Ishikawa (cell line): ENCODE data around the gene COL23A1.

Experiments
- CEBPB ChIP-seq: IDR thresholded peaks from 2 replicates; pipeline ENCODE4 v1.6.1; 2012
- CREB1 ChIP-seq: IDR thresholded peaks from 2 replicates; pipeline ENCODE4 v1.6.1; 2012; ENCODE audit warnings: low read depth
- EGR1 ChIP-seq: IDR thresholded peaks from 2 replicates; pipeline ENCODE4 v1.6.1; 2012
- EP300 ChIP-seq: IDR thresholded peaks from 2 replicates; pipeline ENCODE4 v1.6.1; 2012; ENCODE audit warnings: borderline replicate concordance
- FOXM1 ChIP-seq: IDR thresholded peaks from 2 replicates; pipeline ENCODE4 v1.6.1; 2012; ENCODE audit warnings: low read depth, borderline replicate concordance
- MAX ChIP-seq: IDR thresholded peaks from 2 replicates; pipeline ENCODE4 v1.6.1; 2012
- NFIC ChIP-seq: IDR thresholded peaks from 2 replicates; pipeline ENCODE4 v1.6.1; 2012
- RAD21 ChIP-seq: IDR thresholded peaks from 2 replicates; pipeline ENCODE4 v1.6.1; 2012; ENCODE audit warnings: low read depth
- TAF1 ChIP-seq: IDR thresholded peaks from 2 replicates; pipeline ENCODE4 v1.6.1; 2012; ENCODE audit warnings: low read depth, mild to moderate bottlenecking
- TCF12 ChIP-seq: IDR thresholded peaks from 2 replicates; pipeline ENCODE4 v1.6.1; 2012; ENCODE audit warnings: low read depth
- TEAD4 ChIP-seq: IDR thresholded peaks from 2 replicates; pipeline ENCODE4 v1.6.1; 2012
- YY1 ChIP-seq: IDR thresholded peaks from 2 replicates; pipeline ENCODE4 v1.6.1; 2012; ENCODE audit warnings: low read depth
- ZBTB7A ChIP-seq: IDR thresholded peaks from 2 replicates; pipeline ENCODE4 v1.6.1; 2012; ENCODE audit warnings: low read depth
- TF ChIP-seq, protein P1 (sequence below): IDR thresholded peaks from 2 replicates; pipeline ENCODE4 v1.6.1; 2012; ENCODE audit warnings: low read depth, mild to moderate bottlenecking
- TF ChIP-seq, protein P2 (sequence below): IDR thresholded peaks from 2 replicates; pipeline ENCODE4 v1.6.1; 2012

Gene COL23A1

GRCh38 chr5:178551468-178551867 is 38.7 kb downstream of the COL23A1 start:
- TF ChIP-seq TAF1, result no peak
- TF ChIP-seq EP300, result no peak
- TF ChIP-seq TCF12, result no peak
- TF ChIP-seq YY1, result no peak
- no peak for TF ChIP-seq CREB1
- TF ChIP-seq NFIC, result no peak
- TF ChIP-seq, protein P1, sequence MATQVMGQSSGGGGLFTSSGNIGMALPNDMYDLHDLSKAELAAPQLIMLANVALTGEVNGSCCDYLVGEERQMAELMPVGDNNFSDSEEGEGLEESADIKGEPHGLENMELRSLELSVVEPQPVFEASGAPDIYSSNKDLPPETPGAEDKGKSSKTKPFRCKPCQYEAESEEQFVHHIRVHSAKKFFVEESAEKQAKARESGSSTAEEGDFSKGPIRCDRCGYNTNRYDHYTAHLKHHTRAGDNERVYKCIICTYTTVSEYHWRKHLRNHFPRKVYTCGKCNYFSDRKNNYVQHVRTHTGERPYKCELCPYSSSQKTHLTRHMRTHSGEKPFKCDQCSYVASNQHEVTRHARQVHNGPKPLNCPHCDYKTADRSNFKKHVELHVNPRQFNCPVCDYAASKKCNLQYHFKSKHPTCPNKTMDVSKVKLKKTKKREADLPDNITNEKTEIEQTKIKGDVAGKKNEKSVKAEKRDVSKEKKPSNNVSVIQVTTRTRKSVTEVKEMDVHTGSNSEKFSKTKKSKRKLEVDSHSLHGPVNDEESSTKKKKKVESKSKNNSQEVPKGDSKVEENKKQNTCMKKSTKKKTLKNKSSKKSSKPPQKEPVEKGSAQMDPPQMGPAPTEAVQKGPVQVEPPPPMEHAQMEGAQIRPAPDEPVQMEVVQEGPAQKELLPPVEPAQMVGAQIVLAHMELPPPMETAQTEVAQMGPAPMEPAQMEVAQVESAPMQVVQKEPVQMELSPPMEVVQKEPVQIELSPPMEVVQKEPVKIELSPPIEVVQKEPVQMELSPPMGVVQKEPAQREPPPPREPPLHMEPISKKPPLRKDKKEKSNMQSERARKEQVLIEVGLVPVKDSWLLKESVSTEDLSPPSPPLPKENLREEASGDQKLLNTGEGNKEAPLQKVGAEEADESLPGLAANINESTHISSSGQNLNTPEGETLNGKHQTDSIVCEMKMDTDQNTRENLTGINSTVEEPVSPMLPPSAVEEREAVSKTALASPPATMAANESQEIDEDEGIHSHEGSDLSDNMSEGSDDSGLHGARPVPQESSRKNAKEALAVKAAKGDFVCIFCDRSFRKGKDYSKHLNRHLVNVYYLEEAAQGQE, result no peak
- TF ChIP-seq, protein P2, sequence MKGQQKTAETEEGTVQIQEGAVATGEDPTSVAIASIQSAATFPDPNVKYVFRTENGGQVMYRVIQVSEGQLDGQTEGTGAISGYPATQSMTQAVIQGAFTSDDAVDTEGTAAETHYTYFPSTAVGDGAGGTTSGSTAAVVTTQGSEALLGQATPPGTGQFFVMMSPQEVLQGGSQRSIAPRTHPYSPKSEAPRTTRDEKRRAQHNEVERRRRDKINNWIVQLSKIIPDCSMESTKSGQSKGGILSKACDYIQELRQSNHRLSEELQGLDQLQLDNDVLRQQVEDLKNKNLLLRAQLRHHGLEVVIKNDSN, result no peak
- TF ChIP-seq CEBPB, result no peak
- no peak for TF ChIP-seq ZBTB7A
- no peak for TF ChIP-seq TEAD4
- no peak for TF ChIP-seq FOXM1
- no peak for TF ChIP-seq MAX
- no peak for TF ChIP-seq EGR1
- no peak for TF ChIP-seq RAD21

DNA sequence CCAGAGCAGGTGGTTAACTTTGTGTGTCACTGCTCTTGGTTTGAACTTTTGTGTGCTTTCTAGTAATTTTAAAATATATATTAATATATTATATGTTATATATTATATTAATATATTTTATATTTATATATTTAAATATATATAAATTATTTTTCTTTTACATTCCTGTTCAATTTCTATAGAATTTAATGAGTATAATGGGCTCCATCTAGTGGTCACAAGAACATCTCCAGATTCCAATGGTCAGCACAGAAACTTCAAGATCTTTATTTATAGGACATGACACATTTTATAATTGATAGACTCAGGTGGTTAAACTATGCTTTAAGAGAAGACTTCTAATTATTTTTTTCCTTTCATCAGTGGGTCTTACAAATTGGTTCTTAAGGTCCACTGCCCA is 39.1 kb downstream of the COL23A1 start:
- TF ChIP-seq EGR1, result no peak
- no peak for TF ChIP-seq CREB1
- TF ChIP-seq RAD21, result peak; percentile 63

DNA sequence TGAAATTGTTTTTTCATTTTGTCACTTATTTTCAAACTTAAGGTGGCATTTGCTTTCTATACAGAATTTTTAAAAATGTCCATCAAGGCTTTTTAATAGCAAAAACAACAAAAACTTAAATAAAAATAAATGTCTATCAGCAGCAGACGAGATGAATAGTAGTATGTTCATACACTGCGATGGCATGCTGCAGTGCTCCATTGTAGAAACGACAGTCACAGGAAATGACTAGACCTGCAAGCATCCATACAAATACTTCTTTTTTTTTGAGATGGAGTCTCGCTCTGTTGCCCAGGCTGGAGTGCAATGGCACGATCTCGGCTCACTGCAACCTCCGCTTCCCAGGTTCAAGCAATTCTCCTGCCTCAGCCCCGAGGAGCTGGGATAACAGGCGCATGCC is 41.4 kb downstream of the COL23A1 start:
- TF ChIP-seq TEAD4, result peak; percentile 30; the same call in 1 of the 2 replicates
- TF ChIP-seq ZBTB7A, result no peak

DNA sequence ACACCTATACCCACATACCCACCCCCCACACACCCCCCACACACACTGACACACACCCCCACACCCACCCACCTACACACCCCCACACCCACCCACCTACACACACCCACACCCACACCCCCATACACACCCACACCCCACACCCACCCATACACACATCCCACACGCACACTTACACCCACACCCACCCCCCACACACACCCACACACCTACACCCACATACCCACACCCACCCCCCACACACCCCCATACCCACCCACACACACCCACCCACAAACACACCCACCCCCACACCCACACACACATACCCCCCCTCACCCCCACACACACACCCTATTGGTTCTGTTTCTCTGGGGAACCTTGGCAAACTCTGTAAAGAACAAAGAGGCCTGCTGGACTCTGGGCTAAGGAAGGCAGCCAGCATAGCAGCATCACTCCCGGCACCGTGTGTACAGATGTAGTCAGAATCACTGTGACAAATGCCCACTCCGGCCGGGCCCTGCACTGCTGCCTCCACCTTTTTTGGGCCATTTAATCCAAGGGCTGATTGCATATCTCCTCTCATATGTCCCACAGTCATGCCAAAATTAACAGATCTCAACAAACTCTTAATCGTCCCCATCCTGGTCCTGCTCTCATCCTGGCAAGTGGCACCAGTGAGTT is 42.3 kb downstream of the COL23A1 start:
- TF ChIP-seq MAX, result no peak
- TF ChIP-seq EGR1, result 0 out of 2 replicates have a peak, but pooled peaks have one; percentile 16
- no peak for TF ChIP-seq NFIC

GRCh38 chr5:178547052-178547666 is 43.0 kb downstream of the COL23A1 start:
- 0 out of 2 replicates have a peak, but pooled peaks have one; percentile 15 for TF ChIP-seq EGR1
- no peak for TF ChIP-seq TAF1

GRCh38 chr5:178546675-178547033 is 43.5 kb downstream of the COL23A1 start:
- TF ChIP-seq RAD21 (no peak), NFIC (no peak), TAF1 (no peak), CREB1 (no peak), MAX (no peak), TEAD4 (no peak), CEBPB (no peak), TCF12 (no peak), EP300 (no peak), FOXM1 (no peak)
- TF ChIP-seq, protein P1, result no peak

- TF ChIP-seq CEBPB (no peak), TCF12 (no peak), FOXM1 (no peak), EP300 (no peak), TEAD4 (no peak), MAX (no peak), ZBTB7A (no peak)
Observed at GRCh38 chr5:178545941-178546674, 44.1 kb downstream of the COL23A1 start.
